RWPE2 (cell line): ENCODE data around the gene POU3F2.
A peak's percentile ranks its signal among the peaks of the same experiment; 100 is the strongest.

Experiments used
- ATAC-seq: fragments of 200-7000 bp; cut with Tn5 transposase; 3 replicates; pipeline ENCODE4 v1.9.1; 2021; ENCODE audit warnings: low read depth
- DNase-seq: peaks from one replicate; pipeline ENCODE4 v3.0.0-alpha.2; 2020; ENCODE audit warnings: low spot score
- H3K27ac ChIP-seq: fragments of 450-650 bp; 2 replicates; pipeline ENCODE4 v1.5.1; 2017; ENCODE audit warnings: mild to moderate bottlenecking; ENCODE audit not compliant: poor library complexity, severe bottlenecking
- H3K27me3 ChIP-seq: fragments of 250-450 bp; sonication (Bioruptor Pico); 2 replicates; pipeline ENCODE4 v1.5.1; 2021; ENCODE audit warnings: mild to moderate bottlenecking, moderate library complexity; ENCODE audit not compliant: insufficient read depth, poor library complexity, severe bottlenecking
- H3K36me3 ChIP-seq: fragments of 250-450 bp; sonication (Bioruptor Pico); 2 replicates; pipeline ENCODE4 v1.5.1; 2020; ENCODE audit warnings: low read depth, mild to moderate bottlenecking, moderate library complexity
- H3K4me1 ChIP-seq: fragments of 250-450 bp; sonication (Bioruptor Pico); 2 replicates; pipeline ENCODE4 v1.5.1; 2021; ENCODE audit warnings: mild to moderate bottlenecking, moderate library complexity; ENCODE audit not compliant: insufficient read depth, poor library complexity, severe bottlenecking
- H3K4me3 ChIP-seq: fragments of 250-450 bp; sonication (Bioruptor Pico); 2 replicates; pipeline ENCODE4 v1.5.1; 2021; ENCODE audit warnings: mild to moderate bottlenecking, moderate library complexity; ENCODE audit not compliant: severe bottlenecking
- H3K9me3 ChIP-seq: fragments of 250-450 bp; sonication (Bioruptor Pico); 2 replicates; pipeline ENCODE4 v1.5.1; 2021; ENCODE audit warnings: mild to moderate bottlenecking, moderate library complexity; ENCODE audit not compliant: severe bottlenecking
- CTCF ChIP-seq: fragments of 450-650 bp; IDR thresholded peaks from one replicate; pipeline ENCODE4 v1.5.1; 2017; ENCODE audit warnings: mild to moderate bottlenecking, moderate library complexity; ENCODE audit not compliant: poor library complexity, severe bottlenecking

POU3F2 gene

GRCh38 chr6:98830146-98830545, 4.2 kb upstream of the POU3F2 start:
- no peak for TF ChIP-seq CTCF
- no peak overlapping the region for H3K27ac ChIP-seq
- no peaks in the 10 kb centered on the region for H3K36me3 ChIP-seq
- no peaks in the 10 kb centered on the region for H3K9me3 ChIP-seq
- H3K4me3 ChIP-seq, result no peak overlapping the region
- DNase-seq (no peak), ATAC-seq (no peak)
- H3K4me1 ChIP-seq, result no peaks in the 10 kb centered on the region
- peaks cover 96% of the 10 kb centered on the region for H3K27me3 ChIP-seq

- Histone ChIP-seq H3K27ac (no peak overlapping the region), H3K9me3 (no peaks in the 10 kb centered on the region), H3K4me3 (no peak overlapping the region), H3K4me1 (no peaks in the 10 kb centered on the region), H3K27me3 (peaks cover 96% of the 10 kb centered on the region), H3K36me3 (no peaks in the 10 kb centered on the region)
- DNase-seq (no peak), ATAC-seq (no peak)
- TF ChIP-seq CTCF, result no peak
Measured at GRCh38 chr6:98831057-98831958, 3.1 kb upstream of the POU3F2 start.

- ATAC-seq (no peak), DNase-seq (no peak)
- Histone ChIP-seq H3K27me3 (peaks cover 96% of the 10 kb centered on the region), H3K27ac (no peak overlapping the region), H3K9me3 (no peaks in the 10 kb centered on the region), H3K4me3 (no peak overlapping the region), H3K36me3 (no peaks in the 10 kb centered on the region), H3K4me1 (no peaks in the 10 kb centered on the region)
- no peak for TF ChIP-seq CTCF
Measured at GRCh38 chr6:98831959-98832283, 2.5 kb upstream of the POU3F2 start.

- Histone ChIP-seq H3K4me3 (no peak overlapping the region), H3K27me3 (peaks cover 96% of the 10 kb centered on the region), H3K4me1 (no peaks in the 10 kb centered on the region), H3K36me3 (no peaks in the 10 kb centered on the region), H3K9me3 (no peaks in the 10 kb centered on the region), H3K27ac (no peak overlapping the region)
- ATAC-seq, result peak; percentile 51
- no peak for TF ChIP-seq CTCF
- no peak for DNase-seq
Measured at GRCh38 chr6:98832284-98833056, 1.9 kb upstream of the POU3F2 start.

GRCh38 chr6:98833057-98833306, 1.4 kb upstream of the POU3F2 start:
- no peak overlapping the region for H3K27ac ChIP-seq

More at GRCh38 chr6:98833057-98833306, 1.4 kb upstream of the POU3F2 start:
- DNase-seq (no peak), ATAC-seq (peak; percentile 18; the same call in 2 of the 3 replicates)
- no peaks in the 10 kb centered on the region for H3K4me1 ChIP-seq
- H3K9me3 ChIP-seq, result no peaks in the 10 kb centered on the region
- peaks cover 96% of the 10 kb centered on the region for H3K27me3 ChIP-seq
- H3K36me3 ChIP-seq, result no peaks in the 10 kb centered on the region
- no peak overlapping the region for H3K4me3 ChIP-seq
- no peak for TF ChIP-seq CTCF
